ENCODE measurements around the gene IGSF21. TPM values are rescaled to one million over a fixed set of nuclear protein-coding genes. Genes with fewer than 3 reads are reported as not detected.

IGSF21 gene
- total and polyA plus RNA-seq, 2 experiments from 2014 or later, result not detected

DNA sequence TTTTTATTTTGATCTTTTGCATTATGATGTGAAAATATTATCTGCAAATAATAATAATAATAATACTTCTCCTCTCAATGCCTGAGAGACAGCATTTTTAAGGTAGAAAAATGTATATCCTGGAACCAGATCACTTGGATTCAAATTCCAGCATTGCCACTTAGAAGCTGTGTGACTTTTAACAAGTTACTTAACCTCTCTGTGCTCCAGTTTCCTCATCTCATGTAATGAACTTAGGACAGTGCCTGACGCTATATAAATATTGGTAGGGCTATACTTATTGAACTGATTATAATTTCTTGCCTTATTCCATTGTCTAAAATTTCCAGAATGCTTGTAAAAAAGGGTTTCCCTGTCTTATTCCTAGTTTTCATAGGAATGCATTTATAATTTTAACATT, 137.2 kb downstream of the IGSF21 start:
- Histone ChIP-seq H3K4me3 (no peak overlapping the region), H3K9me3 (ENCODE audit: low read depth) (no peaks in the 10 kb centered on the region), H3K79me2 (no peaks in the 10 kb centered on the region), H3K4me2 (no peak overlapping the region), H3K9me2 (replicated peaks; ENCODE audit: insufficient read depth) (no peaks in the 10 kb centered on the region), H3K4me1 (ENCODE audit: insufficient read depth) (no peaks in the 10 kb centered on the region), H3K27me3 (peaks cover 6% of the 10 kb centered on the region), H4K20me1 (ENCODE audit: insufficient read depth, poor library complexity, severe bottlenecking) (no peaks in the 10 kb centered on the region), H2AFZ (no peak overlapping the region), H3K27ac (no peak overlapping the region), H3K36me3 (replicated peaks; ENCODE audit: insufficient read depth, low read depth) (no peaks in the 10 kb centered on the region)
- 73% methylated on average over 1 of the region's 1 CpG for WGBS (ENCODE audit: low lambda C conversion rate, missing lambda C conversion rate)
- DNase-seq (ENCODE audit: low spot score), result no peak
- TF ChIP-seq EZH2phosphoT487 (IDR thresholded peaks at IDR 0.05; ENCODE audit: low read depth, severe bottlenecking, unreplicated experiment) (no peak), EZH2 (IDR thresholded peaks at IDR 0.05; ENCODE audit: borderline replicate concordance) (no peak)
- TF ChIP-seq, protein P1, sequence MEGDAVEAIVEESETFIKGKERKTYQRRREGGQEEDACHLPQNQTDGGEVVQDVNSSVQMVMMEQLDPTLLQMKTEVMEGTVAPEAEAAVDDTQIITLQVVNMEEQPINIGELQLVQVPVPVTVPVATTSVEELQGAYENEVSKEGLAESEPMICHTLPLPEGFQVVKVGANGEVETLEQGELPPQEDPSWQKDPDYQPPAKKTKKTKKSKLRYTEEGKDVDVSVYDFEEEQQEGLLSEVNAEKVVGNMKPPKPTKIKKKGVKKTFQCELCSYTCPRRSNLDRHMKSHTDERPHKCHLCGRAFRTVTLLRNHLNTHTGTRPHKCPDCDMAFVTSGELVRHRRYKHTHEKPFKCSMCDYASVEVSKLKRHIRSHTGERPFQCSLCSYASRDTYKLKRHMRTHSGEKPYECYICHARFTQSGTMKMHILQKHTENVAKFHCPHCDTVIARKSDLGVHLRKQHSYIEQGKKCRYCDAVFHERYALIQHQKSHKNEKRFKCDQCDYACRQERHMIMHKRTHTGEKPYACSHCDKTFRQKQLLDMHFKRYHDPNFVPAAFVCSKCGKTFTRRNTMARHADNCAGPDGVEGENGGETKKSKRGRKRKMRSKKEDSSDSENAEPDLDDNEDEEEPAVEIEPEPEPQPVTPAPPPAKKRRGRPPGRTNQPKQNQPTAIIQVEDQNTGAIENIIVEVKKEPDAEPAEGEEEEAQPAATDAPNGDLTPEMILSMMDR (IDR thresholded peaks at IDR 0.05; ENCODE audit: poor library complexity), result no peak

DNA sequence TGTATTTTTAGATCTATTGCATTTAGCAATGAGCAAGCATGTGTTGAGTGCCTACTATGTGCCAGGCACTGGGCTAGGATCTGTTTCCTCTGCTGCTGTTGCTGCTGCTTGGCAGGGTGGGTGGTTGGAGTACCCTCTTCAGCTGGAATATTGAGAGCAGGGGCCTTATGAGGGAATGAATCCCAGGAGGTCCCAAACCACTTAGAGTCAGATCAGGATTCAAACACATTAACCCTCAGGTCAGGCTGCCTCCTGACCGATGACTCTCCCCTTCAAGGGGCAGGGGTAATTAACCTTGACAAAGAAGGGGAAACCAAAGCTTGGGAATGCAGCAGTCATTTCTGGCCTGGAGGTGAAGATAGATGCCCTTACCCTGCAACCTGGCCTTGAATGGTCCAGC, 138.0 kb downstream of the IGSF21 start:
- WGBS (ENCODE audit: low lambda C conversion rate, missing lambda C conversion rate), result 60% methylated on average over 1 of the region's 1 CpG
- Histone ChIP-seq H3K9me2 (replicated peaks; ENCODE audit: insufficient read depth) (no peaks in the 10 kb centered on the region), H3K79me2 (no peaks in the 10 kb centered on the region), H3K36me3 (replicated peaks; ENCODE audit: insufficient read depth, low read depth) (no peaks in the 10 kb centered on the region), H3K9me3 (ENCODE audit: low read depth) (no peaks in the 10 kb centered on the region), H2AFZ (no peak overlapping the region), H3K4me3 (no peak overlapping the region), H3K27ac (no peak overlapping the region), H3K4me2 (no peak overlapping the region), H3K4me1 (ENCODE audit: insufficient read depth) (no peaks in the 10 kb centered on the region), H4K20me1 (ENCODE audit: insufficient read depth, poor library complexity, severe bottlenecking) (no peaks in the 10 kb centered on the region), H3K27me3 (peaks cover 6% of the 10 kb centered on the region)
- TF ChIP-seq EZH2 (IDR thresholded peaks at IDR 0.05; ENCODE audit: borderline replicate concordance) (no peak), EZH2phosphoT487 (IDR thresholded peaks at IDR 0.05; ENCODE audit: low read depth, severe bottlenecking, unreplicated experiment) (no peak)
- TF ChIP-seq, protein P1 (IDR thresholded peaks at IDR 0.05; ENCODE audit: poor library complexity), result no peak
- DNase-seq (ENCODE audit: low spot score), result no peak

DNA sequence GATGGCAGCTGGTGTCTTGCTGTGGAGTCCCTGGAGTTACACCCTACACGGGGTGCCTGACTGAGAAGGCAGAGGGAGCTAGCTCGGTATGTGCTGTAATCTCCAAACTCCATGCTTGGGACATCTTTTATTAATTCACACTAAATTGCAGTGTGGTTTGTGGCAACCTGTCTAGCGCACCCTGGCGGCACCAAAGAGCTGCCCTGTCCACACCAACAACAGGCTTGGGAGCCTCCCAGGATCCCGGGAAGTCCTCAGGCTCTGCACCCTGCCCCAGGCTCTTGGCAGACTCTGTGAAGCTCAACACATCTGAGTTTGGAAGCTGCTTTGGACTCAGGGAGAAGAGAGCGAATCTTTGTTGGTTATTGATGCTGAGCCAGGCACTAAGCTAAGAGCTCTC, 138.9 kb downstream of the IGSF21 start:
- Histone ChIP-seq H3K4me3 (no peak overlapping the region), H3K9me3 (ENCODE audit: low read depth) (no peaks in the 10 kb centered on the region), H3K79me2 (no peaks in the 10 kb centered on the region), H3K27me3 (peaks cover 6% of the 10 kb centered on the region), H3K4me2 (no peak overlapping the region), H3K4me1 (ENCODE audit: insufficient read depth) (no peaks in the 10 kb centered on the region), H3K36me3 (replicated peaks; ENCODE audit: insufficient read depth, low read depth) (no peaks in the 10 kb centered on the region), H3K27ac (no peak overlapping the region), H3K9me2 (replicated peaks; ENCODE audit: insufficient read depth) (no peaks in the 10 kb centered on the region), H2AFZ (no peak overlapping the region), H4K20me1 (ENCODE audit: insufficient read depth, poor library complexity, severe bottlenecking) (no peaks in the 10 kb centered on the region)
- no peak for TF ChIP-seq EZH2 (IDR thresholded peaks at IDR 0.05; ENCODE audit: borderline replicate concordance)
- no peak for TF ChIP-seq EZH2phosphoT487 (IDR thresholded peaks at IDR 0.05; ENCODE audit: low read depth, severe bottlenecking, unreplicated experiment)
- TF ChIP-seq, protein P1 (IDR thresholded peaks at IDR 0.05; ENCODE audit: poor library complexity), result no peak
- 83% methylated on average over 6 of the region's 6 CpGs for WGBS (ENCODE audit: low lambda C conversion rate, missing lambda C conversion rate)
- DNase-seq (ENCODE audit: low spot score), result no peak

DNA sequence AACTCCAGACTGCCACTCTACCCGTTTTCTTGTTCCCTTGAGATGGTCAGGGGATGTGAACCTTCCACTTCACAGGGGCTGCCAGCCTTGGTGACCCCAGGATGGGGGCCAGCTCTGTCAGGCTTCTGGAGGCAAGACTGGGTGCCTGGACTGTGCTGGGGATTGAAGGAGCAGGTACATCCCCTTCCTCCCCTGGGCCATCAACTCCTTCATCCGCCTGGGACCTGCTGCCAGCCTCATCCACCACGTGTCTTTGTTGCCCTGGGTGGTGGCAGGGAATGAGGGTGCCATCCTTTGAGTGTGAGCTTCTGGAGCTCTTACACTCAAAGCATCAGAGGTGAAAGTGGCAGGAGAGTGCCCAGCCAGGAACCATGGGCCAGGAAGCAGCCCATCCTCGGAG, 139.6 kb downstream of the IGSF21 start:
- 69% methylated on average over 4 of the region's 4 CpGs for WGBS (ENCODE audit: low lambda C conversion rate, missing lambda C conversion rate)
- Histone ChIP-seq H4K20me1 (ENCODE audit: insufficient read depth, poor library complexity, severe bottlenecking) (no peaks in the 10 kb centered on the region), H3K4me1 (ENCODE audit: insufficient read depth) (no peaks in the 10 kb centered on the region), H3K79me2 (no peaks in the 10 kb centered on the region), H3K4me2 (no peak overlapping the region), H3K4me3 (no peak overlapping the region), H3K9me2 (replicated peaks; ENCODE audit: insufficient read depth) (no peaks in the 10 kb centered on the region), H3K27ac (no peak overlapping the region), H3K36me3 (replicated peaks; ENCODE audit: insufficient read depth, low read depth) (no peaks in the 10 kb centered on the region), H3K9me3 (ENCODE audit: low read depth) (no peaks in the 10 kb centered on the region), H3K27me3 (peaks cover 6% of the 10 kb centered on the region), H2AFZ (no peak overlapping the region)
- no peak for DNase-seq (ENCODE audit: low spot score)
- TF ChIP-seq, protein P1 (IDR thresholded peaks at IDR 0.05; ENCODE audit: poor library complexity), result no peak
- no peak for TF ChIP-seq EZH2phosphoT487 (IDR thresholded peaks at IDR 0.05; ENCODE audit: low read depth, severe bottlenecking, unreplicated experiment)
- TF ChIP-seq EZH2 (IDR thresholded peaks at IDR 0.05; ENCODE audit: borderline replicate concordance), result no peak
